Caco-2 (cell line): ENCODE data around the gene CENPQ. TPM values are rescaled to one million over a fixed set of nuclear protein-coding genes. Genes with fewer than 3 reads are reported as not detected.

Source experiments
- BruUV-seq: library from RNA; stranded (reverse); fragments of 400-500 nt; replicated peaks from 2 replicates; lab custom pipeline; 2021; lab: Mats Ljungman, UMichigan
- CTCF ChIA-PET: fragments of 300-600 bp; sonication (Branson Sonifier 250); formaldehyde crosslinking; loops from one replicate; lab custom pipeline; 2022; ENCODE audit warnings: antibody characterized with exemption; lab: Charles Lee
- POLR2A ChIA-PET: fragments of 300-600 bp; sonication (Branson Sonifier 250); formaldehyde crosslinking; loops from one replicate; lab custom pipeline; 2022; ENCODE audit warnings: antibody characterized with exemption; lab: Charles Lee
- DNase-seq, 2 experiments: peaks; one replicate each; pipeline versions ENCODE4 v3.0.0 to v3.0.0-alpha.2; 2020 to 2022
- H3K27me3 ChIP-seq: replicated peaks from 2 replicates; pipeline ENCODE4 v1.6.0; 2011; ENCODE audit warnings: low read length; ENCODE audit not compliant: control insufficient read depth, insufficient read depth
- H3K36me3 ChIP-seq: 2 replicates; pipeline ENCODE4 v1.5.1; 2011; ENCODE audit warnings: low read length; ENCODE audit not compliant: control insufficient read depth, insufficient read depth
- H3K4me1 ChIP-seq: fragments of 250-450 bp; sonication (Bioruptor Pico); 2 replicates; pipeline ENCODE4 v1.5.1; 2020; ENCODE audit warnings: mild to moderate bottlenecking
- H3K4me3 ChIP-seq: 2 replicates; pipeline ENCODE4 v1.5.1; 2011; ENCODE audit warnings: low read depth, mild to moderate bottlenecking, control low read depth, low read length
- H3K9me3 ChIP-seq: fragments of 250-450 bp; sonication (Bioruptor Pico); 2 replicates; pipeline ENCODE4 v1.5.1; 2020; ENCODE audit warnings: mild to moderate bottlenecking, moderate library complexity
- H3K27ac Mint-ChIP-seq: one replicate; pipeline ENCODE4 v1.8.0; 2022; ENCODE audit warnings: mixed read lengths; ENCODE audit not compliant: unreplicated experiment
- H3K27me3 Mint-ChIP-seq: one replicate; pipeline ENCODE4 v1.8.0; 2022; ENCODE audit warnings: mixed read lengths; ENCODE audit not compliant: insufficient read depth, unreplicated experiment
- H3K36me3 Mint-ChIP-seq: one replicate; pipeline ENCODE4 v1.8.0; 2022; ENCODE audit warnings: mild to moderate bottlenecking, mixed read lengths; ENCODE audit not compliant: insufficient read depth, unreplicated experiment
- H3K4me1 Mint-ChIP-seq: one replicate; pipeline ENCODE4 v1.8.0; 2022; ENCODE audit warnings: low read depth, mixed read lengths; ENCODE audit not compliant: unreplicated experiment
- H3K4me3 Mint-ChIP-seq: one replicate; pipeline ENCODE4 v1.8.0; 2022; ENCODE audit warnings: mild to moderate bottlenecking, moderate library complexity, mixed read lengths; ENCODE audit not compliant: unreplicated experiment
- H3K9me3 Mint-ChIP-seq: one replicate; pipeline ENCODE4 v1.8.0; 2022; ENCODE audit warnings: mixed read lengths; ENCODE audit not compliant: unreplicated experiment
- CTCF ChIP-seq, 2 experiments: fragments of 200-600 bp in 1 of 2; IDR thresholded peaks; 1 replicate in 1 of 2; 2 replicates in 1 of 2; pipeline versions ENCODE4 v1.5.1 to v1.8.0; 2011 to 2022; ENCODE audit warnings: antibody characterized with exemption in 1 of 2, control low read depth in 1 of 2, inconsistent platforms in 1 of 2, low read depth in 1 of 2, low read length in 1 of 2, mild to moderate bottlenecking in 1 of 2, moderate library complexity in 1 of 2; ENCODE audit not compliant: insufficient read depth in 1 of 2, severe bottlenecking in 1 of 2, unreplicated experiment in 1 of 2
- intact Hi-C: fragments of 100-400 bp; cut with micrococcal nuclease; formaldehyde crosslinking; loops from one replicate; pipeline ENCODE4 v1.10.0; 2022; ENCODE audit not compliant: unreplicated experiment
- total RNA-seq: library from RNA; stranded (reverse); gene quantifications from 2 replicates; pipeline ENCODE4 v1.2.3, GENCODE V29; 2022

CENPQ gene
- total RNA-seq, 1 experiment from 2014 or later = 13.4 TPM

- DNase-seq = no peak
- no peaks in the 10 kb centered on the region for H3K27me3 ChIP-seq
- H3K36me3 ChIP-seq = no peaks in the 10 kb centered on the region
- no peaks in the 10 kb centered on the region for H3K4me1 Mint-ChIP-seq
- peaks cover 8% of the 10 kb centered on the region for H3K36me3 Mint-ChIP-seq
- ChIA-PET CTCF (interaction anchor here (1.1 kb wide), 1 partner anchor 70 kb away, joined by 3 read pairs; no protein-coding TSS in a partner anchor), POLR2A (no interaction called here)
- peak overlapping the region; percentile 86 for H3K4me3 Mint-ChIP-seq
- H3K27ac Mint-ChIP-seq = peak overlapping the region; percentile 99
- peaks cover 5% of the 10 kb centered on the region; the same call in 1 of the 2 replicates for H3K4me1 ChIP-seq
- intact Hi-C loops = loop anchor here (2.0 to 5.0 kb wide), 2 partner anchors 60 to 145 kb away; no protein-coding TSS in a partner anchor
- peak overlapping the region; percentile 53 for H3K4me3 ChIP-seq
- H3K27me3 Mint-ChIP-seq = no peaks in the 10 kb centered on the region
- BruUV-seq = no TSS peak
- no peaks in the 10 kb centered on the region for H3K9me3 Mint-ChIP-seq
- no peaks in the 10 kb centered on the region for H3K9me3 ChIP-seq
- TF ChIP-seq CTCF (IDR thresholded peaks at IDR 0.05; ENCODE audit: insufficient read depth in 1 of 2, low read depth in 1 of 2, low read length in 1 of 2, severe bottlenecking in 1 of 2, unreplicated experiment in 1 of 2) = no peak
These were observed 1.1 kb upstream of the CENPQ start for GRCh38 chr6:49462071-49462470.

- no peak for TF ChIP-seq CTCF (IDR thresholded peaks at IDR 0.05; ENCODE audit: insufficient read depth in 1 of 2, low read depth in 1 of 2, low read length in 1 of 2, severe bottlenecking in 1 of 2, unreplicated experiment in 1 of 2)
- H3K36me3 Mint-ChIP-seq = peaks cover 8% of the 10 kb centered on the region
- Histone ChIP-seq H3K9me3 (no peaks in the 10 kb centered on the region), H3K4me1 (peaks cover 5% of the 10 kb centered on the region; the same call in 1 of the 2 replicates), H3K4me3 (peak overlapping the region; percentile 53), H3K27me3 (no peaks in the 10 kb centered on the region), H3K36me3 (no peaks in the 10 kb centered on the region)
- H3K9me3 Mint-ChIP-seq = no peaks in the 10 kb centered on the region
- DNase-seq = peak in 1 of 2 experiments; percentile 4
- POLR2A ChIA-PET = no interaction called here
- H3K4me1 Mint-ChIP-seq = no peaks in the 10 kb centered on the region
- intact Hi-C loops = loop anchor here (2.0 to 5.0 kb wide), 2 partner anchors 60 to 144 kb away; no protein-coding TSS in a partner anchor
- CTCF ChIA-PET = no interaction called here
- H3K4me3 Mint-ChIP-seq = peak overlapping the region; percentile 86
- peak overlapping the region; percentile 99 for H3K27ac Mint-ChIP-seq
- BruUV-seq = TSS peak; percentile 70
- no peaks in the 10 kb centered on the region for H3K27me3 Mint-ChIP-seq
These were observed 607 bp upstream of the CENPQ start for GRCh38 chr6:49462599-49462926.

DNA sequence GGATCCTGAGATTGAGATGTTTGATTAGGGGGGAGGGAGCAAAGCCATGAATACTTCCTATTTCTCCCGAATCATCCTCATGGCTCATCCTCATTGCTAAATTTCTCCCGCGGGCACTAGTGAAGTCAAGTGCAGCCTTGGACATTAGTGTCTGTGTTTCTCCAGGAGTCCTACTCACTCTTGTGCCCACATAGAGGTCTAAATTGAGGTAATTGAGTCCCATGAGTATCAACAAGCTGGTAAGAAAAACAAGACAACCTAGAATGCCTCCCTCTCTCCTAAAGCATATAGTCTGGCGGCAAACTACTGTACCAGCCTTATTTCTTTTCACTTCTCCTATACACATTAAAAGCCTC lies 420 bp downstream of the CENPQ start:
- Mint-ChIP-seq H3K27me3 (no peaks in the 10 kb centered on the region), H3K4me3 (peak overlapping the region; percentile 86)
- intact Hi-C loops = loop anchor here (2.0 to 5.0 kb wide), 2 partner anchors 59 to 143 kb away; no protein-coding TSS in a partner anchor

More for the DNA sequence above, 420 bp downstream of the CENPQ start:
- POLR2A ChIA-PET = no interaction called here
- H3K4me1 Mint-ChIP-seq = no peaks in the 10 kb centered on the region
- no peaks in the 10 kb centered on the region for H3K36me3 ChIP-seq
- CTCF ChIA-PET = no interaction called here
- TSS peak; percentile 84 for BruUV-seq
- no peaks in the 10 kb centered on the region for H3K9me3 Mint-ChIP-seq
- H3K4me3 ChIP-seq = peak overlapping the region; percentile 53
- H3K9me3 ChIP-seq = no peaks in the 10 kb centered on the region
- H3K36me3 Mint-ChIP-seq = peaks cover 8% of the 10 kb centered on the region
- peak overlapping the region; percentile 99 for H3K27ac Mint-ChIP-seq
- H3K27me3 ChIP-seq = no peaks in the 10 kb centered on the region
- no peak for DNase-seq
- TF ChIP-seq CTCF (IDR thresholded peaks at IDR 0.05; ENCODE audit: insufficient read depth in 1 of 2, low read depth in 1 of 2, low read length in 1 of 2, severe bottlenecking in 1 of 2, unreplicated experiment in 1 of 2) = no peak
- H3K4me1 ChIP-seq = peaks cover 5% of the 10 kb centered on the region; the same call in 1 of the 2 replicates
